ENCODE results near the gene ARHGEF16. TPM values are rescaled to one million over a fixed set of nuclear protein-coding genes. Genes with fewer than 3 reads are reported as not detected.
A peak's percentile ranks its signal among the peaks of the same experiment; 100 is the strongest.

ARHGEF16 gene
- total RNA-seq, 1 donor from 2014 or later: 1.7 TPM

DNA sequence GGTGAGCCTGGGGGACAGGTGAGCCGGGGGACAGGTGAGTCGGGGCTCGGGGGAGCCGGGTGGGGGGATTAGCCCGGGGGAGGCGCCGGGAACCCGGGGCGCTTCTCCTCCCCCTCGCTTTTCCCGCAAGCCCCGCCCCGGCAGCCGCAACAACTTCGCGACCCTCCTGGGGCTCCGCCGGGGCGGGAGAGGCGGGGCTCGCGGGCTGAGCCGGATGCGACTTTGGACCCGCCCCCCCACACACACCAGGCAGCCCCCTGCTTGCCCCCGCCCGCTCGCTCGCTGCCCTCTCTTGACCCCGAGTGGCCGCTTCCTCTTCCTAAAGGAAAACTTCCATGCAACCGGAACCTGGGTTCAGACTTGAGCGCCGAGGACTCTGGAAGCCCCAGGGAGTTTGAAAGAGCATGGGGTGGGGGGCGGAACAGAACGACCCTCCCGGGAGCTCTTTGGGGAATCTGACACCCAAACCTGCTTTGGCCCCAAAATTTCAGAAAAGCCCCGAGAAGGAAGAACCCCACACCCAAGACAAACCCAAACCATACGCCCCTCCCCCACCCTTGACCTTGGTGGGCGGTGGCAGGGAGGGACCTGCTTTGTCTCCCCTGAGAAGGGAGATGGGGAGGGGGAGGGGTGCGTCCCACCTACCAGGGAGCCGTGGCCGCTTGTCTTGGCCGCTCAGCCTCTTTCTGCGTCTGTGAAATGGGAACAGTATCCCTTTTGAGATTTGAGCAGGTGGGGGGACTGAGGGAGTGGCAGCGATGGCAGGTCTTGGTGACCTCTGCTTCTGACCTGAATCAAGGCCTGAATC, 550 bp downstream of the ARHGEF16 start:
- Mint-ChIP-seq H3K27me3 (ENCODE audit: unreplicated experiment) (peaks cover 4% of the 10 kb centered on the region), H3K4me1 (ENCODE audit: unreplicated experiment) (peaks cover 9% of the 10 kb centered on the region), H3K4me3 (ENCODE audit: unreplicated experiment) (peak overlapping the region; percentile 56), H3K36me3 (ENCODE audit: low read depth, unreplicated experiment) (no peaks in the 10 kb centered on the region), H3K27ac (ENCODE audit: unreplicated experiment) (no peak overlapping the region), H3K9me3 (ENCODE audit: unreplicated experiment) (no peaks in the 10 kb centered on the region)
- TF ChIP-seq, protein P1, sequence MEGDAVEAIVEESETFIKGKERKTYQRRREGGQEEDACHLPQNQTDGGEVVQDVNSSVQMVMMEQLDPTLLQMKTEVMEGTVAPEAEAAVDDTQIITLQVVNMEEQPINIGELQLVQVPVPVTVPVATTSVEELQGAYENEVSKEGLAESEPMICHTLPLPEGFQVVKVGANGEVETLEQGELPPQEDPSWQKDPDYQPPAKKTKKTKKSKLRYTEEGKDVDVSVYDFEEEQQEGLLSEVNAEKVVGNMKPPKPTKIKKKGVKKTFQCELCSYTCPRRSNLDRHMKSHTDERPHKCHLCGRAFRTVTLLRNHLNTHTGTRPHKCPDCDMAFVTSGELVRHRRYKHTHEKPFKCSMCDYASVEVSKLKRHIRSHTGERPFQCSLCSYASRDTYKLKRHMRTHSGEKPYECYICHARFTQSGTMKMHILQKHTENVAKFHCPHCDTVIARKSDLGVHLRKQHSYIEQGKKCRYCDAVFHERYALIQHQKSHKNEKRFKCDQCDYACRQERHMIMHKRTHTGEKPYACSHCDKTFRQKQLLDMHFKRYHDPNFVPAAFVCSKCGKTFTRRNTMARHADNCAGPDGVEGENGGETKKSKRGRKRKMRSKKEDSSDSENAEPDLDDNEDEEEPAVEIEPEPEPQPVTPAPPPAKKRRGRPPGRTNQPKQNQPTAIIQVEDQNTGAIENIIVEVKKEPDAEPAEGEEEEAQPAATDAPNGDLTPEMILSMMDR (IDR thresholded peaks at IDR 0.05; ENCODE audit: unreplicated experiment): no peak
- peak; percentile 67 for DNase-seq (ENCODE audit: low spot score)

DNA sequence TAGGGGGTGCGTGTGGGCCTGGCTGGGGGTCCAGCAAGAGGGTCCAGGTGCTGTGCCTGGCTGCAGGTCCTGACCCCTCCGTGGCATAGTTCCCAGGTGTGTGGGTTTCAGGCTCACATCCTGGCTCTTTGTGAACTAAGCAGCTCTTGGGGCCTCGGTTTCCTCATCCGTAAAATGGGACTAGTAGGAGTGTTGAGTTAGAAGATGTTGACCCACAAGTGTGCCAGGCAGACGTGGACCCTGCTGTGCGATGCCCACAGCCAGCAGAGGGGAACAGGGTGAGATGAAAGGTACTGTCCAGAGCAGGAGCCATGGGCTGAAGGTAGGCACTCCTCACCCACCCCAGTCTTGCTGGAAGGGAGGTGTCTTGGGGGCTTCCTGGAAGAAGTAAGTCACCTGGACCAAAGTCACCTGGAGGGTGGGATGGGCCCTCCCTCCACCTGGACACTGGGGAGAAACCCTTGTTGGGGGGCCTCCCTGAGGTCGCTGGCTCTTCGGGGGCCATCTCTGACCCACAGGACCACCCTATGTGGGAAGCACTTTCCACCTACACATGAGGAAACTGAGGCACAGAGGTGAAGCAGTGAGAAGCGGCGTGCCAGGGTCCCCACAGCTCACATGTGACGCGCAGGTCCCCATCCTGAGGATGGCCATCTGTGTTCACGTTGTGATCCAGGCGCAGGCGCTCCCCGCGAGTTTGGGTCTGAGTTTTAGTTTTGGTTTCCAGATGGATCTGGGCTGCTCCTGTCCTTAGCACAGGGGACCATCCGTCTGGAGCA, 1.4 kb downstream of the ARHGEF16 start:
- Mint-ChIP-seq H3K36me3 (ENCODE audit: low read depth, unreplicated experiment) (no peaks in the 10 kb centered on the region), H3K4me1 (ENCODE audit: unreplicated experiment) (peaks cover 13% of the 10 kb centered on the region), H3K27me3 (ENCODE audit: unreplicated experiment) (peaks cover 4% of the 10 kb centered on the region), H3K9me3 (ENCODE audit: unreplicated experiment) (no peaks in the 10 kb centered on the region), H3K4me3 (ENCODE audit: unreplicated experiment) (no peak overlapping the region), H3K27ac (ENCODE audit: unreplicated experiment) (no peak overlapping the region)
- TF ChIP-seq, protein P1 (IDR thresholded peaks at IDR 0.05; ENCODE audit: unreplicated experiment): no peak
- DNase-seq (ENCODE audit: low spot score): no peak

DNA sequence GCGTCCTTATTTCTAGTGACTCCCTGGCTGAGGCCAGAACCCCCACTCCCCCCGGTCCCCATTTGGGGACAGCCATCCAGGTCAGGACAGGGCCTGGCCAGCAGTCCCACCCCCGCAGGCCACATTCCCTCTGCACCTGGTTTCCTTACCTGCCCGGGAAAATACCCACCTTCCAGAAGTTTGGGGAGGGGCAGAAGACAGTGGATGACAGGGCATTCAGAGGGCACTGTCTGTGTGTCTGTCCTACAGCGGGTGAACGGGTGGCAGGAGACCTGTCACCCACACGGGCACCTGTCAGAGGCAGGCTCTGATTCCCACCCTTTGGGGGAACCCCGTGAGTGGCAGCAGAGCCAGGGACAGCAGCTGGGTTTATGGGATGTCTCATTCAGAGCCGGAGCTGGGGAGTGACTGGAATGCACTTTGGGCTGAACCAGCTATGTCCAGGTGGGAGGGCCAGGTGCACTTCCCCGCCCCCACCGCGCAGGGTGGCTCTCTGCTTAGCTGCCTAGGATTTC, 2.0 kb downstream of the ARHGEF16 start:
- H3K27me3 Mint-ChIP-seq (ENCODE audit: unreplicated experiment): peaks cover 4% of the 10 kb centered on the region
- H3K4me1 Mint-ChIP-seq (ENCODE audit: unreplicated experiment): peaks cover 15% of the 10 kb centered on the region
- TF ChIP-seq, protein P1 (IDR thresholded peaks at IDR 0.05; ENCODE audit: unreplicated experiment): no peak
- no peaks in the 10 kb centered on the region for H3K9me3 Mint-ChIP-seq (ENCODE audit: unreplicated experiment)
- DNase-seq (ENCODE audit: low spot score): no peak
- H3K27ac Mint-ChIP-seq (ENCODE audit: unreplicated experiment): no peak overlapping the region
- H3K36me3 Mint-ChIP-seq (ENCODE audit: low read depth, unreplicated experiment): no peaks in the 10 kb centered on the region
- H3K4me3 Mint-ChIP-seq (ENCODE audit: unreplicated experiment): no peak overlapping the region

DNA sequence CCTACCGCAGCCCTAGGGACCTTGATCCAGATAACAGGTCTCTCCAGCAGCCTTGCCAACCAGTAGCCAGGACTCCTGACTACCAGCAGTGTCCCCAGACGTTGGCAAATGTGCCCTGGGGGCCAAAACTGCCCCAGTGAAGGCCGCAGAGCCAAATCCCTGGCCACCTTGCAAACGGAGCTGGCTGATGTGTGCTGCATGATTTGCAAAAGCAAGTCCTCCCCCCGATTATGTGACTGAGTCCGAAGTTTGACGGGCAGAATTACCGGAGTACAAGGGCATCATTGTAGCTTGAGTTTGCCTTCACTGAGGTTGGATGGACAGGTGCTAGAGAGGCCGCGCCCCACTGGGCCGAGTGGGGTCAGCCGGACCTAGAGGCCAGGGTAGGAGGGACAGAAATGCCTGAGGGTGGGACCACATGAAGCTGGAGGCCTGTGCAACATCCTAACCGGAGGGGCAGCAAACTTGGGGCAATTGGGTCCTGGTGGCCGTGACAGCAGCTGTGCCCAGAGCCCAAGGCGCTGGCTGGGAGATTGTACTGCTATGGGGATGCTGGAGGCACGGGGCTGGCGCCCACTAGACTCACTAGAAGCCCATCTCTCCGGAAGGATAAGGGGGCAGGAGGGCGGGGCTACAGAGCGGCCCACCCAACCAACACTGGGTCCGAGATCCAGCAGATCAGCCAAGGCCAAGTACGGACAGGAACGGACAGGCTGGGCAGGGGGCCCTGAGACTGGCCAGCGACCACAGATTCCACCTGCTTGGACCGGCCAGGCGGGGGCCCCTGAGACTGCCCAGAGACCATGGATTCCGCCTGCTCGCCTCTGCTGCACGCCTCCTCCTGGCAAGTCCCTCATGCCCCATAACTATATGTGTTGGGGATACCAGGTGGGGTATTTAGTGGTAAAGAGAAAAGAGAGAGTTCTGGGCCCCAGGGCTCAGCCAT, 2.8 kb downstream of the ARHGEF16 start:
- H3K4me3 Mint-ChIP-seq (ENCODE audit: unreplicated experiment): no peak overlapping the region
- no peak for DNase-seq (ENCODE audit: low spot score)
- no peak overlapping the region for H3K27ac Mint-ChIP-seq (ENCODE audit: unreplicated experiment)
- H3K27me3 Mint-ChIP-seq (ENCODE audit: unreplicated experiment): peaks cover 4% of the 10 kb centered on the region
- H3K36me3 Mint-ChIP-seq (ENCODE audit: low read depth, unreplicated experiment): no peaks in the 10 kb centered on the region
- peaks cover 15% of the 10 kb centered on the region for H3K4me1 Mint-ChIP-seq (ENCODE audit: unreplicated experiment)
- H3K9me3 Mint-ChIP-seq (ENCODE audit: unreplicated experiment): no peaks in the 10 kb centered on the region
- TF ChIP-seq, protein P1 (IDR thresholded peaks at IDR 0.05; ENCODE audit: unreplicated experiment): no peak

Measured in endothelial cell (in vitro differentiated cells).